ENCODE measurements around the gene PRKN. TPM values are rescaled to one million over a fixed set of nuclear protein-coding genes. Genes with fewer than 3 reads are reported as not detected.

PRKN gene
- total RNA-seq, 2 donors from 2014 or later, result 15.7 to 19.3 TPM

DNA sequence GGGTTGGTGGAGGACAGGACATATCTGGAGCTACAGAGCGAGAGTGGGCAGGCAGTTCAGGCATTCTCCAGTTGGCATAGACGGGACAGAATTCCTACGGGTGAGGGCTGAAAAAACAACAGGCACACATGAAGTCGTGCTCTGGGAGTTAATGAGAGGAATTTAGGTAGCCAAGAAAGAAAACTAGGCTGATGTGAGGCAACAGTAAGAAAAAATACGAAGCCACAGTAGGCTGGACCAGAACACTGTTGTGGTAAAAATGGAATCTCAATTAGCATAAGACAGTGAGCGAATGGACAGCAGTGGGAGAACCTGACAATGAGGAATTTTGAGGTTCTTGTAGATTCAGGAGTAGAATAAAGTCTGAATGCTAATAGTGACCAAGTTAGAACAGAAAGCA lies 965.6 kb downstream of the PRKN start:
- no peaks in the 10 kb centered on the region for H3K9me3 ChIP-seq
- TF ChIP-seq, protein P1, sequence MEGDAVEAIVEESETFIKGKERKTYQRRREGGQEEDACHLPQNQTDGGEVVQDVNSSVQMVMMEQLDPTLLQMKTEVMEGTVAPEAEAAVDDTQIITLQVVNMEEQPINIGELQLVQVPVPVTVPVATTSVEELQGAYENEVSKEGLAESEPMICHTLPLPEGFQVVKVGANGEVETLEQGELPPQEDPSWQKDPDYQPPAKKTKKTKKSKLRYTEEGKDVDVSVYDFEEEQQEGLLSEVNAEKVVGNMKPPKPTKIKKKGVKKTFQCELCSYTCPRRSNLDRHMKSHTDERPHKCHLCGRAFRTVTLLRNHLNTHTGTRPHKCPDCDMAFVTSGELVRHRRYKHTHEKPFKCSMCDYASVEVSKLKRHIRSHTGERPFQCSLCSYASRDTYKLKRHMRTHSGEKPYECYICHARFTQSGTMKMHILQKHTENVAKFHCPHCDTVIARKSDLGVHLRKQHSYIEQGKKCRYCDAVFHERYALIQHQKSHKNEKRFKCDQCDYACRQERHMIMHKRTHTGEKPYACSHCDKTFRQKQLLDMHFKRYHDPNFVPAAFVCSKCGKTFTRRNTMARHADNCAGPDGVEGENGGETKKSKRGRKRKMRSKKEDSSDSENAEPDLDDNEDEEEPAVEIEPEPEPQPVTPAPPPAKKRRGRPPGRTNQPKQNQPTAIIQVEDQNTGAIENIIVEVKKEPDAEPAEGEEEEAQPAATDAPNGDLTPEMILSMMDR (IDR thresholded peaks at IDR 0.05), result no peak
- no peak overlapping the region for H3K4me3 ChIP-seq
- H3K4me1 ChIP-seq, result no peaks in the 10 kb centered on the region
- no peak for DNase-seq (ENCODE audit: low spot score)
- no peak overlapping the region for H3K27ac ChIP-seq
- H3K36me3 ChIP-seq, result no peaks in the 10 kb centered on the region
- no peaks in the 10 kb centered on the region for H3K27me3 ChIP-seq

DNA sequence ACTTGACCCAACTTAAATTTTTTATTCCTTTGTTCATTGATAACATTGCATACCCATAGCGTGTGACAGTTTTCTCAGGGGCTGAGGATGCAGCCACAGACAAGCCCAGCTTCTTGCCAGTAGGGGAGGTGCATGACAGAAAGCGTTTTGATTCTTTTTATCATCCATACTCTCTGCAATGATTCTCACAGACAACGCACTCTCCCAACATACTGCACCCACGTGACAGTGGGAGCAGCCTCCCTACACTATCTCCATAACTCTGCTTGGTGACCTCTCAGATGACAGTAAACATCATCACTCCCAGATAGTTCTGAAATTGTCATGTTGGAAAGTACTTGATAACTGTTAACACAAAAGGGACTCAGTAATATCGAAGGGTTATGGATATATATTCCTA lies 972.5 kb downstream of the PRKN start:
- DNase-seq (ENCODE audit: low spot score), result no peak
- Histone ChIP-seq H3K27ac (no peak overlapping the region), H3K4me3 (no peak overlapping the region), H3K27me3 (no peaks in the 10 kb centered on the region), H3K9me3 (no peaks in the 10 kb centered on the region), H3K4me1 (no peaks in the 10 kb centered on the region), H3K36me3 (no peaks in the 10 kb centered on the region)
- TF ChIP-seq, protein P1 (IDR thresholded peaks at IDR 0.05), result no peak

DNA sequence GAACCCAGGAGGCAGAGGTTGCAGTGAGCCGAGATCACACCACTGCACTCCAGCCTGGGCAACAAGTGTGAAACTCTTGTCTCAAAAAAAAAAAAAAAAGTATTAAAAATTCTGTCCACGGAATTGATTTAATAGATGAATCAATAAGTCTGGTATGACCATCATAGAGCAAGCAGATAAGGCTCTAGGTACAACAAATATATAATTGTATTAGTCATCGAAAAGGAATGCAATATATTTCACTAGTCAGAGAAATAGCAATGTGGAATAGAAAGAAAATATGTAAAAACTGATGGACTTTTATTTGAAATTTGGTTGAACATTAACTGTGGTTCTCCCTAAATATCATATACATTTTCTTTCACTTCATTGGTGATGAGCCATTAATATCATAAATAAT lies 976.9 kb downstream of the PRKN start:
- no peak for DNase-seq (ENCODE audit: low spot score)
- no peaks in the 10 kb centered on the region for H3K36me3 ChIP-seq
- no peaks in the 10 kb centered on the region for H3K9me3 ChIP-seq
- H3K27me3 ChIP-seq, result no peaks in the 10 kb centered on the region
- H3K27ac ChIP-seq, result no peak overlapping the region
- TF ChIP-seq, protein P1 (IDR thresholded peaks at IDR 0.05), result no peak
- no peak overlapping the region for H3K4me3 ChIP-seq
- no peaks in the 10 kb centered on the region for H3K4me1 ChIP-seq

DNA sequence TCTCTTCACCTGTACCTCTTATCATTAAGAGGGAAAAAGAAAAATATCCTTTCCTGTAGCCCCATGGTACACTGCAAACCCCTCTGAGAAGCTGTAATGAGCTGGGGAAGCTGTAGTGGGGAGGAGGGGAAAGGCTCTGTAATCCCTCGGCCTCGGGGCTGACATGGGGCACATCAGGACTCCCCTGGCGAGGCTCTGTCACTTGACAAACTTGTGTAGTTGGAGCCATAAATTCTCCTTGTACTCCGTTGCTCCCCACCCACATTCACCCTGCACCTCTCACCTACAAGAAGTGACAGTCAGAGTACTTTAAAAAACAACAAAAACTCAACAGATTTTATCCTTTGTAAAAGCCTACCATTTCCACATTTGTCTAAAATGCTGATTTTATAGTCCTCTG lies 978.0 kb downstream of the PRKN start:
- TF ChIP-seq, protein P1 (IDR thresholded peaks at IDR 0.05), result no peak
- DNase-seq (ENCODE audit: low spot score), result no peak
- Histone ChIP-seq H3K4me3 (no peak overlapping the region), H3K4me1 (no peaks in the 10 kb centered on the region), H3K27ac (no peak overlapping the region), H3K9me3 (no peaks in the 10 kb centered on the region), H3K36me3 (no peaks in the 10 kb centered on the region), H3K27me3 (no peaks in the 10 kb centered on the region)

DNA sequence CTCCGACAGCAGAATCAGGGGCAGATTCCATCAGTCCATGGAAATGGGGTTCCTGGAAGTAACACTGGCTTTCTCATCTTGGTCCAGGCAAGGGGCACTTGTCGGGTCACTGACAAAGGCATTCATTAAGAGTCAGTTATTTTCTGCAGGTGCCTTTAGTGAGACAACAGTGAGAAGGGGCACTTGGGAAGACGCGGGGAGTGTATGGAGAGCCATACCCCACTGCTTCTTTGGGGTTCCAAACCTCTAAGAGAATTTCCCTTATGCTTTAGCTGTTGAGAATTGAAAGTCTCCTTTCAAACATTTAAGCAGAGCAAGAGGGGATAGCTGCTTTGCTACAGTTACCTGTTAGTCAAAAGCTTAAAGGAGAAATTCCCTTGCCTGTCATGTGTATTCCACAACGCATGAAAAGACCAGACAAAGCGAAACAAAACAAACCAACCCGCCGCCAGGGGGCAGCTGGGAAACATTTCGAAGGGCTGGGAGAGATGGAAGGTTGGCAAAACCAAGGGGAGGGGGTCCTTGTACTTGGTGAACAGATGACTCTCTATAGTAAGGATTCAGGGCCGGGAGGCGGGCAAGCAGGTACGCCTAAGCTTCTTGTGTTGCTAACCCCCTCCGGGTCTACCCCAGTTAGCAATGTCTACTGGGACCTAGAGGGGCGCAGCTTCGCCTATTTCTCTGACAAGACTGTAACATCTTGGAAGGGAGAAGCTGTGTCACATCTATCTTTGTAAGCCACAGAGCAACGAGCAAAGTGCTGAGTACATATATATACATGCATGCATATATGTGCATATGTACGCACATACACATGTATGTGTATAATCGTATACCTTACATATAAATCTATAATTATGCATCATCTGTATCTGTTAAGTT lies 978.8 kb downstream of the PRKN start:
- Histone ChIP-seq H3K9me3 (no peaks in the 10 kb centered on the region), H3K36me3 (no peaks in the 10 kb centered on the region), H3K4me3 (no peak overlapping the region), H3K4me1 (no peaks in the 10 kb centered on the region), H3K27me3 (no peaks in the 10 kb centered on the region), H3K27ac (no peak overlapping the region)
- TF ChIP-seq, protein P1 (IDR thresholded peaks at IDR 0.05), result peak; percentile 36 to 58
- DNase-seq (ENCODE audit: low spot score), result no peak

DNA sequence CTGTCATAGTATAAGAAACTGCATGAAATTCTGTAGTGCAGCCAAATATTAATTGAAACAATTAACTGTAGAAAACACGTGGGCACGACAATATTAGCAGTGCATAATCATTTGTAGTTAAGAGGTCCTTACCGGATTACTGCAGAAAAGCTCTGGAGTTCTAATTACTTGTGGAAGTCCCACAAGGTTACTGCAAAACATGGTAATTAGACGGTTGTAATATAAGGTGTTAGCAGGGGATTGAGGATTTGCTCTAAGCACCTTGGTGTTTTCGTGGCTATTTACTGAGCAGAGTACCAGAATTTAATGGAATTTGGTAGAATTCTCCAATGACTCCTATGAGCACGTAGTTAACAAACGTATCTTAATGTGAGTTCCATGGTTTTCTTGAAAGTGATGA lies 980.1 kb downstream of the PRKN start:
- no peaks in the 10 kb centered on the region for H3K9me3 ChIP-seq
- H3K27me3 ChIP-seq, result no peaks in the 10 kb centered on the region
- H3K4me1 ChIP-seq, result no peaks in the 10 kb centered on the region
- TF ChIP-seq, protein P1 (IDR thresholded peaks at IDR 0.05), result no peak
- H3K36me3 ChIP-seq, result no peaks in the 10 kb centered on the region
- H3K4me3 ChIP-seq, result no peak overlapping the region
- DNase-seq (ENCODE audit: low spot score), result no peak
- no peak overlapping the region for H3K27ac ChIP-seq
